Measurements from ENCODE around the gene IMPACT.

The IMPACT gene

GRCh38 chr18:24502667-24503523 is 76.4 kb downstream of the IMPACT start:
- in situ Hi-C loops (cut with HindIII; ENCODE audit: low pct_ligation_motif_present, low sequenced_read_pairs), result no loop called here
- DNase-seq, result no peak
- no peak overlapping the region for H3K4me3 ChIP-seq (ENCODE audit: low read depth, low read length)
- no peaks in the 10 kb centered on the region for H3K36me3 ChIP-seq (replicated peaks)
- H3K27me3 ChIP-seq (replicated peaks), result no peaks in the 10 kb centered on the region
- no peak overlapping the region for H3K27ac ChIP-seq
- TF ChIP-seq CTCF (IDR thresholded peaks at IDR 0.05; ENCODE audit: low read depth, low read length, missing control alignments), result no peak

Data from brain microvascular endothelial cell (primary cell).